IMR-90 (cell line): ENCODE measurements around the gene CHN1. TPM values are rescaled to one million over a fixed set of nuclear protein-coding genes. Genes with fewer than 3 reads are reported as not detected.

Experiments used
- ATAC-seq: fragments of 200-7000 bp; cut with Tn5 transposase; 2 replicates; pipeline ENCODE4 v1.9.1; 2020; ENCODE audit warnings: low read depth, mild to moderate bottlenecking, moderate library complexity
- BruUV-seq: library from RNA; stranded (reverse); fragments of 400-500 nt; replicated peaks from 2 replicates; lab custom pipeline; 2021; lab: Mats Ljungman, UMichigan
- CTCF ChIA-PET: fragments of 300-600 bp; formaldehyde crosslinking; extraction: SDS; loops from one replicate; lab custom pipeline; 2021; ENCODE audit warnings: antibody characterized with exemption; lab: Yijun Ruan, JAX
- POLR2A ChIA-PET: fragments of 300-600 bp; sonication (Branson Sonifier 250); formaldehyde crosslinking; loops from one replicate; lab custom pipeline; 2022; ENCODE audit warnings: antibody characterized with exemption; ENCODE audit not compliant: unreplicated experiment; lab: Charles Lee
- DNase-seq: peaks from one replicate; pipeline ENCODE4 v3.0.0; 2013
- H2AFZ ChIP-seq: replicated peaks from 2 replicates; pipeline ENCODE3; 2013; ENCODE audit warnings: low read length, mild to moderate bottlenecking; ENCODE audit not compliant: poor library complexity
- H2AK5ac ChIP-seq: 2 replicates; pipeline ENCODE4 v1.6.1; 2013; ENCODE audit warnings: low read depth, low read length, inconsistent platforms
- H2AK9ac ChIP-seq: replicated peaks from 2 replicates; pipeline ENCODE3; 2013; ENCODE audit warnings: mild to moderate bottlenecking, low read depth, low read length, moderate library complexity; ENCODE audit not compliant: poor library complexity
- H2BK120ac ChIP-seq: 2 replicates; pipeline ENCODE4 v1.6.1; 2013; ENCODE audit warnings: low read depth, low read length, inconsistent platforms
- H2BK15ac ChIP-seq: 3 replicates; pipeline ENCODE4 v1.6.1; 2013; ENCODE audit warnings: low read depth, low read length, inconsistent platforms
- H2BK20ac ChIP-seq: 2 replicates; pipeline ENCODE4 v1.6.1; 2013; ENCODE audit warnings: low read depth, mild to moderate bottlenecking, inconsistent platforms, low read length, moderate library complexity
- H2BK5ac ChIP-seq: 2 replicates; pipeline ENCODE4 v1.6.1; 2013; ENCODE audit warnings: mild to moderate bottlenecking, low read depth, low read length, inconsistent platforms; ENCODE audit not compliant: poor library complexity, severe bottlenecking
- H3K14ac ChIP-seq: replicated peaks from 2 replicates; pipeline ENCODE4 v1.6.1; 2013; ENCODE audit warnings: low read depth, low read length, inconsistent platforms
- H3K18ac ChIP-seq: 2 replicates; pipeline ENCODE4 v1.6.1; 2013; ENCODE audit warnings: low read depth, low read length, control low read depth
- H3K23ac ChIP-seq: 2 replicates; pipeline ENCODE4 v1.6.1; 2013; ENCODE audit warnings: low read depth, low read length, inconsistent platforms
- H3K27ac ChIP-seq: 2 replicates; pipeline ENCODE4 v1.5.1; 2013; ENCODE audit warnings: mild to moderate bottlenecking, control low read depth, low read length; ENCODE audit not compliant: insufficient read depth
- H3K27me3 ChIP-seq: 2 replicates; pipeline ENCODE4 v1.6.1; 2013; ENCODE audit warnings: low read length; ENCODE audit not compliant: control insufficient read depth, insufficient read depth
- H3K36me3 ChIP-seq: 2 replicates; pipeline ENCODE4 v1.6.1; 2013; ENCODE audit warnings: low read length, mixed read lengths; ENCODE audit not compliant: control insufficient read depth, insufficient read depth
- H3K4ac ChIP-seq: 2 replicates; pipeline ENCODE4 v1.6.1; 2013; ENCODE audit warnings: low read depth, low read length, inconsistent platforms
- H3K4me1 ChIP-seq: 2 replicates; pipeline ENCODE4 v1.6.1; 2013; ENCODE audit warnings: low read length, mixed read lengths; ENCODE audit not compliant: control insufficient read depth, insufficient read depth
- H3K4me2 ChIP-seq: 2 replicates; pipeline ENCODE4 v1.6.1; 2013; ENCODE audit warnings: low read depth, mild to moderate bottlenecking, control low read depth, low read length, moderate library complexity
- H3K4me3 ChIP-seq: 2 replicates; pipeline ENCODE4 v1.5.1; 2013; ENCODE audit warnings: low read depth, mild to moderate bottlenecking, control low read depth, low read length, moderate library complexity; ENCODE audit not compliant: insufficient read depth
- H3K56ac ChIP-seq: 2 replicates; pipeline ENCODE4 v1.6.1; 2013; ENCODE audit warnings: low read length, inconsistent platforms; ENCODE audit not compliant: insufficient read depth; ENCODE audit errors: extremely low read depth
- H3K79me1 ChIP-seq, 2 experiments: 2 replicates each; pipeline ENCODE4 v1.6.1; 2013; ENCODE audit warnings: low read length in 2 of 2, inconsistent platforms in 1 of 2, low read depth in 1 of 2
- H3K9ac ChIP-seq: 2 replicates; pipeline ENCODE4 v1.6.1; 2013; ENCODE audit warnings: low read depth, low read length, control low read depth
- H3K9me1 ChIP-seq: 2 replicates; pipeline ENCODE4 v1.6.1; 2013; ENCODE audit warnings: low read length, inconsistent platforms; ENCODE audit not compliant: insufficient read depth
- H3K9me3 ChIP-seq: 2 replicates; pipeline ENCODE4 v1.6.1; 2013; ENCODE audit warnings: low read length; ENCODE audit not compliant: control insufficient read depth, insufficient read depth
- H4K20me1 ChIP-seq: 2 replicates; pipeline ENCODE4 v1.6.1; 2013; ENCODE audit warnings: low read length, inconsistent platforms; ENCODE audit not compliant: insufficient read depth
- H4K5ac ChIP-seq: 2 replicates; pipeline ENCODE4 v1.6.1; 2013; ENCODE audit warnings: mild to moderate bottlenecking, low read depth, low read length, control low read depth
- H4K8ac ChIP-seq, 2 experiments: 2 replicates each; pipeline ENCODE4 v1.6.1; 2013; ENCODE audit warnings: low read depth in 2 of 2, low read length in 2 of 2, control low read depth in 1 of 2, inconsistent platforms in 1 of 2
- H4K91ac ChIP-seq: 2 replicates; pipeline ENCODE4 v1.6.1; 2013; ENCODE audit warnings: low read depth, low read length, inconsistent platforms; ENCODE audit not compliant: insufficient read depth
- BHLHE40 ChIP-seq: fragments of 150-350 bp; IDR thresholded peaks from 2 replicates; pipeline ENCODE4 v1.6.1; 2016; ENCODE audit warnings: mild to moderate bottlenecking, low read depth, low read length
- CEBPB ChIP-seq: IDR thresholded peaks from 2 replicates; pipeline ENCODE4 v1.6.1; 2012; ENCODE audit warnings: low read depth, low read length, improper control_type of control experiment
- CHD1 ChIP-seq: IDR thresholded peaks from 2 replicates; pipeline ENCODE4 v1.6.1; 2012; ENCODE audit warnings: low read depth, low read length, improper control_type of control experiment
- FOS ChIP-seq: fragments of 150-350 bp; IDR thresholded peaks from 2 replicates; pipeline ENCODE4 v1.6.1; 2016; ENCODE audit warnings: low read depth, low read length
- MAFK ChIP-seq: IDR thresholded peaks from 2 replicates; pipeline ENCODE4 v1.6.1; 2012; ENCODE audit warnings: low read depth, low read length, improper control_type of control experiment
- MAZ ChIP-seq: IDR thresholded peaks from 2 replicates; pipeline ENCODE4 v1.6.1; 2012; ENCODE audit warnings: low read depth, mild to moderate bottlenecking, low read length, improper control_type of control experiment, moderate library complexity, borderline replicate concordance
- MXI1 ChIP-seq: IDR thresholded peaks from 2 replicates; pipeline ENCODE4 v1.6.1; 2012; ENCODE audit warnings: low read depth, mild to moderate bottlenecking, low read length, moderate library complexity, borderline replicate concordance
- NFE2L2 ChIP-seq: fragments of 150-350 bp; IDR thresholded peaks from 2 replicates; pipeline ENCODE4 v1.6.1; 2016; ENCODE audit warnings: low read depth, mild to moderate bottlenecking, low read length
- POLR2A ChIP-seq: IDR thresholded peaks from 2 replicates; pipeline ENCODE4 v1.6.1; 2012; ENCODE audit warnings: mild to moderate bottlenecking, low read depth, low read length
- RAD21 ChIP-seq: IDR thresholded peaks from 2 replicates; pipeline ENCODE4 v1.6.1; 2012; ENCODE audit warnings: low read length, improper control_type of control experiment
- RCOR1 ChIP-seq: IDR thresholded peaks from 2 replicates; pipeline ENCODE4 v1.6.1; 2012; ENCODE audit warnings: mild to moderate bottlenecking, low read length, improper control_type of control experiment; ENCODE audit not compliant: insufficient replicate concordance
- RFX5 ChIP-seq: IDR thresholded peaks from 2 replicates; pipeline ENCODE4 v1.8.0; 2012; ENCODE audit warnings: low read depth, mild to moderate bottlenecking, low read length, moderate library complexity
- SMC3 ChIP-seq: fragments of 150-350 bp; IDR thresholded peaks from 2 replicates; pipeline ENCODE4 v1.6.1; 2016; ENCODE audit warnings: low read depth, mild to moderate bottlenecking, antibody characterized with exemption, low read length, moderate library complexity
- WGBS, 2 experiments: methylation state at CpG; one replicate each; pipeline versions ENCODE4 v1.1.5 to v1.1.7; 2013; ENCODE audit warnings: missing lambda C conversion rate in 2 of 2; ENCODE audit not compliant: insufficient read length in 1 of 2; ENCODE audit errors: extremely low coverage in 2 of 2; 5-methylcytosine and 5-hydroxymethylcytosine counted together
- dilution Hi-C: fragments of 300-500 bp; cut with HindIII; formaldehyde crosslinking; loops from one replicate; pipeline ENCODE4 v1.14.3; 2018; ENCODE audit warnings: low sequenced_read_pairs; ENCODE audit not compliant: unreplicated experiment
- in situ Hi-C: fragments of 300-500 bp; cut with MboI; formaldehyde crosslinking; loops from 3 replicates; pipeline ENCODE4 v1.14.3; 2019; ENCODE audit warnings: low sequenced_read_pairs, inconsistent platforms, mixed read lengths
- intact Hi-C: fragments of 100-400 bp; cut with micrococcal nuclease; formaldehyde crosslinking; loops from 2 replicates; pipeline ENCODE4 v1.10.0; 2022
- polyA plus RNA-seq, 3 experiments: library from polyadenylated mRNA; depleted of rRNA; stranded (reverse); fragments of >200 nt; gene quantifications; 2 replicates each; pipeline ENCODE4 v1.2.3, GENCODE V29; 2012; ENCODE audit warnings: low replicate concordance in 1 of 3
- total RNA-seq: library from RNA; depleted of rRNA; stranded (reverse); fragments of >200 nt; gene quantifications from 2 replicates; pipeline ENCODE4 v1.2.3, GENCODE V29; 2012
- TF ChIP-seq, protein P1 (sequence below): fragments of 150-350 bp; IDR thresholded peaks from 2 replicates; pipeline ENCODE4 v1.6.1; 2017; ENCODE audit warnings: mild to moderate bottlenecking, antibody characterized with exemption, low read length, low read depth
- TF ChIP-seq, protein P2 (sequence below): fragments of 150-350 bp; IDR thresholded peaks from 2 replicates; pipeline ENCODE4 v1.6.1; 2016; ENCODE audit warnings: low read depth, mild to moderate bottlenecking, low read length, moderate library complexity, borderline replicate concordance
- TF ChIP-seq, protein P3 (sequence below): conservative IDR thresholded peaks from 2 replicates; pipeline ENCODE4 v1.5.1; 2012; ENCODE audit warnings: mild to moderate bottlenecking, low read depth, low read length, improper control_type of control experiment

Gene CHN1
- total and polyA plus RNA-seq, 2 of the 4 experiments (the other 2 are of a cell fraction), result 58.4 to 66.9 TPM

DNA sequence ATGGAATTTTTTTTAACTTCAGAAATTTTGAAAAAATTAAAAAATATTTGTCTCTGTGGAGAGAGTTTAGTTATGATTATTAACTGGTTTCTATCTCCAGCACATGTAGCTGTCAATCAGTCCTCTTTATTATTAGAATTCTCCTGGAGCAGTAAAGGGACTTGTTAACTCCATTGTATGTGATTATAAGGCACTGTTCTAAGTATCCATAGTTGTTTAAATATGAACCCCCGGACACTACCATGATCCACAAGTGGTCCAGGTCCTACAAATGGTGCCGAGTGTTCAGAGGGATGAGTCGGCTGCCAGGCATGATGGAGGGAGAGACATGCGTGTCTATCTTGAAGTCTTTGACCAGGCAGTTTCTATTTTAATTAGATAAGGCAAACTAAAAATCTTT lies 241.4 kb downstream of the CHN1 start:
- dilution Hi-C loops, result loop anchor here (25.0 kb wide), 1 partner anchor 224 kb away; no protein-coding TSS in a partner anchor
- no peak overlapping the region for H3K4me3 ChIP-seq

More for the DNA sequence above, 241.4 kb downstream of the CHN1 start:
- H2AK9ac ChIP-seq, result no peak overlapping the region
- peak overlapping the region; percentile 64 to 66; a peak in 3 of 4 replicates for H4K8ac ChIP-seq
- no peak overlapping the region for H2AFZ ChIP-seq
- intact Hi-C loops (loop anchor here (5.0 kb wide), 1 partner anchor 334 kb away; no protein-coding TSS in a partner anchor), in situ Hi-C loops (no loop called here)
- peaks cover 26% of the 10 kb centered on the region for H3K9me1 ChIP-seq
- no CpG with 5 or more reads among the region's 4 CpGs for WGBS, 2 experiments
- peak overlapping the region; percentile 92 for H2BK120ac ChIP-seq
- peak overlapping the region; percentile 85 for H3K14ac ChIP-seq
- BruUV-seq, result no TSS peak
- peak overlapping the region; percentile 85 for H2BK5ac ChIP-seq
- H2AK5ac ChIP-seq, result peak overlapping the region; percentile 96
- TF ChIP-seq POLR2A, result no peak
- no peak for TF ChIP-seq RFX5
- TF ChIP-seq, protein P1, sequence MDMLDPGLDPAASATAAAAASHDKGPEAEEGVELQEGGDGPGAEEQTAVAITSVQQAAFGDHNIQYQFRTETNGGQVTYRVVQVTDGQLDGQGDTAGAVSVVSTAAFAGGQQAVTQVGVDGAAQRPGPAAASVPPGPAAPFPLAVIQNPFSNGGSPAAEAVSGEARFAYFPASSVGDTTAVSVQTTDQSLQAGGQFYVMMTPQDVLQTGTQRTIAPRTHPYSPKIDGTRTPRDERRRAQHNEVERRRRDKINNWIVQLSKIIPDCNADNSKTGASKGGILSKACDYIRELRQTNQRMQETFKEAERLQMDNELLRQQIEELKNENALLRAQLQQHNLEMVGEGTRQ, result no peak
- no peak for TF ChIP-seq BHLHE40
- TF ChIP-seq FOS, result no peak
- TF ChIP-seq CEBPB, result no peak
- no peak for TF ChIP-seq MXI1
- TF ChIP-seq SMC3, result no peak
- no peak for TF ChIP-seq RAD21
- TF ChIP-seq, protein P2, sequence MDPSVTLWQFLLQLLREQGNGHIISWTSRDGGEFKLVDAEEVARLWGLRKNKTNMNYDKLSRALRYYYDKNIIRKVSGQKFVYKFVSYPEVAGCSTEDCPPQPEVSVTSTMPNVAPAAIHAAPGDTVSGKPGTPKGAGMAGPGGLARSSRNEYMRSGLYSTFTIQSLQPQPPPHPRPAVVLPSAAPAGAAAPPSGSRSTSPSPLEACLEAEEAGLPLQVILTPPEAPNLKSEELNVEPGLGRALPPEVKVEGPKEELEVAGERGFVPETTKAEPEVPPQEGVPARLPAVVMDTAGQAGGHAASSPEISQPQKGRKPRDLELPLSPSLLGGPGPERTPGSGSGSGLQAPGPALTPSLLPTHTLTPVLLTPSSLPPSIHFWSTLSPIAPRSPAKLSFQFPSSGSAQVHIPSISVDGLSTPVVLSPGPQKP, result no peak
- TF ChIP-seq, protein P3, sequence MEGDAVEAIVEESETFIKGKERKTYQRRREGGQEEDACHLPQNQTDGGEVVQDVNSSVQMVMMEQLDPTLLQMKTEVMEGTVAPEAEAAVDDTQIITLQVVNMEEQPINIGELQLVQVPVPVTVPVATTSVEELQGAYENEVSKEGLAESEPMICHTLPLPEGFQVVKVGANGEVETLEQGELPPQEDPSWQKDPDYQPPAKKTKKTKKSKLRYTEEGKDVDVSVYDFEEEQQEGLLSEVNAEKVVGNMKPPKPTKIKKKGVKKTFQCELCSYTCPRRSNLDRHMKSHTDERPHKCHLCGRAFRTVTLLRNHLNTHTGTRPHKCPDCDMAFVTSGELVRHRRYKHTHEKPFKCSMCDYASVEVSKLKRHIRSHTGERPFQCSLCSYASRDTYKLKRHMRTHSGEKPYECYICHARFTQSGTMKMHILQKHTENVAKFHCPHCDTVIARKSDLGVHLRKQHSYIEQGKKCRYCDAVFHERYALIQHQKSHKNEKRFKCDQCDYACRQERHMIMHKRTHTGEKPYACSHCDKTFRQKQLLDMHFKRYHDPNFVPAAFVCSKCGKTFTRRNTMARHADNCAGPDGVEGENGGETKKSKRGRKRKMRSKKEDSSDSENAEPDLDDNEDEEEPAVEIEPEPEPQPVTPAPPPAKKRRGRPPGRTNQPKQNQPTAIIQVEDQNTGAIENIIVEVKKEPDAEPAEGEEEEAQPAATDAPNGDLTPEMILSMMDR, result no peak
- no peak for TF ChIP-seq NFE2L2
- no peak for TF ChIP-seq CHD1
- no peak for TF ChIP-seq RCOR1
- no peak for TF ChIP-seq MAFK
- no peak for TF ChIP-seq MAZ
- H3K23ac ChIP-seq, result peak overlapping the region; percentile 76; the same call in 1 of the 2 replicates
- H4K20me1 ChIP-seq, result no peaks in the 10 kb centered on the region
- H4K5ac ChIP-seq, result peak overlapping the region; percentile 77
- DNase-seq (no peak), ATAC-seq (no peak)
- H3K36me3 ChIP-seq, result no peaks in the 10 kb centered on the region
- H3K79me1 ChIP-seq, result 0 out of 4 replicates have a peak, but pooled peaks cover 0 to 4% of the 10 kb centered on the region in 2 experiments
- ChIA-PET POLR2A (no interaction called here), CTCF (interaction anchor here (0.6 to 1.9 kb wide), 11 partner anchors 8 to 1324 kb away, joined by 3 to 9 read pairs (median 3); no protein-coding TSS in a partner anchor)
- no peak overlapping the region for H3K9ac ChIP-seq
- peak overlapping the region; percentile 97 for H2BK15ac ChIP-seq
- H3K9me3 ChIP-seq, result no peaks in the 10 kb centered on the region
- peaks cover 22% of the 10 kb centered on the region for H3K4me1 ChIP-seq
- peak overlapping the region; percentile 72 for H3K18ac ChIP-seq
- H3K4ac ChIP-seq, result peak overlapping the region; percentile 95
- no peak overlapping the region; the same call in 1 of the 2 replicates for H3K56ac ChIP-seq
- H2BK20ac ChIP-seq, result peak overlapping the region; percentile 92
- peak overlapping the region; percentile 94 for H4K91ac ChIP-seq
- H3K4me2 ChIP-seq, result no peak overlapping the region
- no peaks in the 10 kb centered on the region for H3K27me3 ChIP-seq
- peak overlapping the region; percentile 73 for H3K27ac ChIP-seq
